ENCODE data around the gene FECH.

DNA sequence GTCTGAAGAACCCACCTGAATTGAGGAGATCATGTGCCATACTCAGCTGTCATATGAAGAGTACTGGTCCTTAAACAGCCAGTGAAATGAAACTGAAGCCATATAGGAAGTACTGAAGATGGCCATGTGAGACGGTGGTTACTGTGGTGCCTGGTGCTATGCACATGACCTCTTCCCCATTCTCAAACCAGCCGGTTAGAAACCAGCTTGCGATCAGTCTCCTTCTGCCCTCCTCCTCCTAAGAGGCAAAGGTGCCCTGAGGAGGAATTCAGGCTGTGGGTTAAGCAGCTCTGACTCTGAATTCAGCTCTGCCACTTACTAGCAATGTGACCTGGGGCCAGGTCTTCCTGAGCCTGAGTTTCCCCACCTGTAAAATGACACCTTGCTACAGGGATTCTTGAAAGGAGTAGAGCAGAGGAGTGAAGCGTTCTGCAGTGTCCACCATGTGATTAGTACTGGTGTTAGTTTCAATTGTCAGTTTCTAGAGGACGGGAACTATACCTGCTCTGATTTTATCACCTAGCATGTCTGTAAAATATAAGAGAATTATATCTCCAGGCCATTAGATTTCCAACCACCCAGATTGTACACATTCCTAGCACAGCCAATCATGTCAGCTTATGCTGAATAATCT lies 5.1 kb downstream of the FECH start:
- TF ChIP-seq, protein P1, sequence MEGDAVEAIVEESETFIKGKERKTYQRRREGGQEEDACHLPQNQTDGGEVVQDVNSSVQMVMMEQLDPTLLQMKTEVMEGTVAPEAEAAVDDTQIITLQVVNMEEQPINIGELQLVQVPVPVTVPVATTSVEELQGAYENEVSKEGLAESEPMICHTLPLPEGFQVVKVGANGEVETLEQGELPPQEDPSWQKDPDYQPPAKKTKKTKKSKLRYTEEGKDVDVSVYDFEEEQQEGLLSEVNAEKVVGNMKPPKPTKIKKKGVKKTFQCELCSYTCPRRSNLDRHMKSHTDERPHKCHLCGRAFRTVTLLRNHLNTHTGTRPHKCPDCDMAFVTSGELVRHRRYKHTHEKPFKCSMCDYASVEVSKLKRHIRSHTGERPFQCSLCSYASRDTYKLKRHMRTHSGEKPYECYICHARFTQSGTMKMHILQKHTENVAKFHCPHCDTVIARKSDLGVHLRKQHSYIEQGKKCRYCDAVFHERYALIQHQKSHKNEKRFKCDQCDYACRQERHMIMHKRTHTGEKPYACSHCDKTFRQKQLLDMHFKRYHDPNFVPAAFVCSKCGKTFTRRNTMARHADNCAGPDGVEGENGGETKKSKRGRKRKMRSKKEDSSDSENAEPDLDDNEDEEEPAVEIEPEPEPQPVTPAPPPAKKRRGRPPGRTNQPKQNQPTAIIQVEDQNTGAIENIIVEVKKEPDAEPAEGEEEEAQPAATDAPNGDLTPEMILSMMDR (IDR thresholded peaks at IDR 0.05): no peak
- no peak for TF ChIP-seq EP300 (IDR thresholded peaks at IDR 0.05)

Measured in esophagus muscularis mucosa (tissue), 3 donors.